GM23338 (cell line): ENCODE measurements around the gene PCSK5. TPM values are rescaled to one million over a fixed set of nuclear protein-coding genes. Genes with fewer than 3 reads are reported as not detected.

Experiments used
- ATAC-seq: fragments of 200-7000 bp; cut with Tn5 transposase; 3 replicates; pipeline ENCODE4 v1.9.1; 2020
- DNase-seq: peaks from one replicate; pipeline ENCODE4 v3.0.0-alpha.2; 2015; ENCODE audit warnings: low spot score
- H2AFZ ChIP-seq: fragments of 200-600 bp; sonication (generic); 2 replicates; pipeline ENCODE4 v1.8.0; 2016; ENCODE audit warnings: antibody characterized with exemption, mild to moderate bottlenecking, moderate library complexity
- H3F3A ChIP-seq: fragments of 200-600 bp; sonication (generic); replicated peaks from 2 replicates; pipeline ENCODE4 v1.8.0; 2017; ENCODE audit warnings: antibody characterized with exemption, mixed run types, low read depth
- H3K27ac ChIP-seq: fragments of 200-600 bp; sonication (generic); 2 replicates; pipeline ENCODE4 v1.6.1; 2016; ENCODE audit warnings: low read depth
- H3K27me3 ChIP-seq: fragments of 200-600 bp; sonication (generic); 2 replicates; pipeline ENCODE4 v1.8.0; 2016; ENCODE audit warnings: mild to moderate bottlenecking, mixed run types, moderate library complexity; ENCODE audit not compliant: insufficient read depth
- H3K36me3 ChIP-seq: fragments of 200-600 bp; sonication (generic); 2 replicates; pipeline ENCODE4 v1.8.0; 2016; ENCODE audit warnings: mild to moderate bottlenecking; ENCODE audit not compliant: insufficient read depth
- H3K4me1 ChIP-seq: fragments of 200-600 bp; sonication (generic); 2 replicates; pipeline ENCODE4 v1.8.0; 2016; ENCODE audit warnings: mild to moderate bottlenecking, moderate library complexity; ENCODE audit not compliant: insufficient read depth
- H3K4me2 ChIP-seq: fragments of 200-600 bp; sonication (generic); 2 replicates; pipeline ENCODE4 v1.7.1; 2017; ENCODE audit warnings: mixed run types
- H3K4me3 ChIP-seq: fragments of 200-600 bp; sonication (generic); 2 replicates; pipeline ENCODE4 v1.6.1; 2016; ENCODE audit warnings: mixed run types
- H3K79me2 ChIP-seq: fragments of 200-600 bp; sonication (generic); replicated peaks from 2 replicates; pipeline ENCODE4 v1.8.0; 2017; ENCODE audit warnings: mild to moderate bottlenecking; ENCODE audit not compliant: insufficient read depth
- H3K9me2 ChIP-seq: fragments of 200-600 bp; sonication (generic); 2 replicates; pipeline ENCODE4 v1.8.0; 2017; ENCODE audit not compliant: insufficient read depth
- H4K20me1 ChIP-seq: fragments of 200-600 bp; sonication (generic); replicated peaks from 2 replicates; pipeline ENCODE4 v1.8.0; 2017; ENCODE audit warnings: mild to moderate bottlenecking; ENCODE audit not compliant: insufficient read depth
- H3K27ac Mint-ChIP-seq: 2 replicates; pipeline ENCODE4 v1.8.0; 2020; ENCODE audit warnings: inconsistent platforms, mild to moderate bottlenecking, moderate library complexity, mixed read lengths
- H3K27me3 Mint-ChIP-seq: 3 replicates; pipeline ENCODE4 v1.8.0; 2022; ENCODE audit warnings: low read depth, mild to moderate bottlenecking, moderate library complexity, mixed read lengths, inconsistent platforms; ENCODE audit not compliant: insufficient read depth, poor library complexity
- H3K36me3 Mint-ChIP-seq: 3 replicates; pipeline ENCODE4 v1.8.0; 2021; ENCODE audit warnings: low read depth, mild to moderate bottlenecking, inconsistent platforms, moderate library complexity, mixed read lengths
- H3K4me1 Mint-ChIP-seq: 3 replicates; pipeline ENCODE4 v1.8.0; 2020; ENCODE audit warnings: mild to moderate bottlenecking, inconsistent platforms, mixed read lengths
- H3K4me3 Mint-ChIP-seq: 3 replicates; pipeline ENCODE4 v1.8.0; 2021; ENCODE audit warnings: moderate library complexity, mild to moderate bottlenecking, inconsistent platforms, mixed read lengths
- H3K9me3 Mint-ChIP-seq: 3 replicates; pipeline ENCODE4 v1.8.0; 2020; ENCODE audit warnings: moderate library complexity, mild to moderate bottlenecking, inconsistent platforms, mixed read lengths
- EZH2 ChIP-seq: fragments of 200-600 bp; sonication (generic); IDR thresholded peaks from one replicate; pipeline ENCODE4 v1.8.0; 2017; ENCODE audit warnings: antibody characterized with exemption, mild to moderate bottlenecking, low read depth; ENCODE audit not compliant: unreplicated experiment
- EZH2phosphoT487 ChIP-seq: fragments of 200-600 bp; sonication (generic); IDR thresholded peaks from one replicate; pipeline ENCODE4 v1.8.1; 2018; ENCODE audit warnings: antibody characterized with exemption; ENCODE audit not compliant: unreplicated experiment
- NANOG ChIP-seq: IDR thresholded peaks from 2 replicates; pipeline ENCODE4 v1.6.1; 2016; ENCODE audit warnings: antibody characterized with exemption, borderline replicate concordance
- POLR2AphosphoS5 ChIP-seq: IDR thresholded peaks from 2 replicates; pipeline ENCODE4 v1.6.1; 2016; ENCODE audit warnings: antibody characterized with exemption, low read depth
- STAT1 ChIP-seq: IDR thresholded peaks from one replicate; pipeline ENCODE4 v1.6.1; 2016; ENCODE audit warnings: antibody characterized with exemption; ENCODE audit not compliant: unreplicated experiment
- ZNF114 ChIP-seq: fragments of 250-450 bp; sonication (Bioruptor Pico); IDR thresholded peaks from 2 replicates; pipeline ENCODE4 v1.5.0; 2020; ENCODE audit warnings: mild to moderate bottlenecking, moderate library complexity
- polyA plus RNA-seq: library from polyadenylated mRNA; unstranded; fragments of >200 nt; fragmentation: Nextera tagmentation; extraction: Ambion mirVana; gene quantifications from 2 replicates; pipeline ENCODE4 v1.2.1, GENCODE V29; 2016
- total RNA-seq: library from RNA; depleted of rRNA; stranded (reverse); fragments of >200 nt; shearing (Covaris generic); gene quantifications from 2 replicates; pipeline ENCODE4 v1.2.3, GENCODE V29; 2014
- TF ChIP-seq, protein P1 (sequence below): IDR thresholded peaks from one replicate; pipeline ENCODE4 v1.6.1; 2018; ENCODE audit warnings: antibody characterized with exemption; ENCODE audit not compliant: unreplicated experiment
- TF ChIP-seq, protein P2 (sequence below), 2 experiments: fragments of 200-600 bp in 1 of 2; sonication (generic) in 1 of 2; conservative IDR thresholded peaks; 2 replicates each; pipeline versions ENCODE4 v1.5.1 to v1.6.1; 2016 to 2017; ENCODE audit warnings: antibody characterized with exemption in 2 of 2, low read depth in 2 of 2, mild to moderate bottlenecking in 2 of 2, moderate library complexity in 1 of 2
- TF ChIP-seq, protein P3 (sequence below): IDR thresholded peaks from 2 replicates; pipeline ENCODE4 v1.6.1; 2016; ENCODE audit warnings: antibody characterized with exemption
- TF ChIP-seq, protein P4 (sequence below): fragments of 250-450 bp; sonication (Bioruptor Pico); IDR thresholded peaks from 2 replicates; pipeline ENCODE4 v1.5.0; 2020; ENCODE audit warnings: mild to moderate bottlenecking, moderate library complexity

PCSK5 gene
- total and polyA plus RNA-seq, 2 experiments from 2014 or later, result 12.3 to 34.8 TPM

DNA sequence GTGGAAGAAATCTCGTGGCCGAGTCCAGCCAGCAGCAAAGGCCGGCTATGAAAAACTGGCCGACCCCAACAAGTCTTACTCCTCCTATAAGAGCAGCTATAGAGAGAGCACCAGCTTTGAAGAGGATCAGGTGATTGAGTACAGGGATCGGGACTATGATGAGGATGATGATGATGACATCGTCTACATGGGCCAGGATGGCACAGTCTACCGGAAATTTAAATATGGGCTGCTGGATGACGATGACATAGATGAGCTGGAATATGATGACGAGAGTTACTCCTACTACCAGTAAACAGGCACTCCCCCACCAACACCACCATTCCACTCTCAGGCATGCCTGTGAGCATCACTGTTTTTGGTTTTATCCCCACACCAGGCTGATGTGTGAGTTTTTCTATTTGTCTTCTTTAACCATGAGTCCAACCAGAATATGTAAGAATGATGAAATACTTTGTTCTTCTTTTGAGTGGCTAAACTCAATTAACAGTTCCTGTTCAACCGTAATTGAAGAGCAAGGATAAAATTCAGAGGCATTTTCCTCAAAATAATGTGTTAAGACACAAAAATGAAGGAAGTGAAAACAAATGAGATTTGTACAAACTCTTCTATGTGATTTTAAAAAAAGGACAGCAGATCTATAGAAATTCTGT is 468.3 kb downstream of the PCSK5 start:
- no peak for ATAC-seq
- H3K27ac ChIP-seq, result no peak overlapping the region
- no peak overlapping the region for H3K4me3 Mint-ChIP-seq
- no peak overlapping the region for H3K27ac Mint-ChIP-seq
- no peak overlapping the region for H2AFZ ChIP-seq
- no peaks in the 10 kb centered on the region for H3K9me2 ChIP-seq
- no peaks in the 10 kb centered on the region; the same call in 2 of the 3 replicates for H3K4me1 Mint-ChIP-seq
- H3F3A ChIP-seq, result no peaks in the 10 kb centered on the region
- H3K4me2 ChIP-seq, result no peak overlapping the region
- DNase-seq, result no peak
- TF ChIP-seq EZH2phosphoT487, result no peak
- TF ChIP-seq, protein P1, sequence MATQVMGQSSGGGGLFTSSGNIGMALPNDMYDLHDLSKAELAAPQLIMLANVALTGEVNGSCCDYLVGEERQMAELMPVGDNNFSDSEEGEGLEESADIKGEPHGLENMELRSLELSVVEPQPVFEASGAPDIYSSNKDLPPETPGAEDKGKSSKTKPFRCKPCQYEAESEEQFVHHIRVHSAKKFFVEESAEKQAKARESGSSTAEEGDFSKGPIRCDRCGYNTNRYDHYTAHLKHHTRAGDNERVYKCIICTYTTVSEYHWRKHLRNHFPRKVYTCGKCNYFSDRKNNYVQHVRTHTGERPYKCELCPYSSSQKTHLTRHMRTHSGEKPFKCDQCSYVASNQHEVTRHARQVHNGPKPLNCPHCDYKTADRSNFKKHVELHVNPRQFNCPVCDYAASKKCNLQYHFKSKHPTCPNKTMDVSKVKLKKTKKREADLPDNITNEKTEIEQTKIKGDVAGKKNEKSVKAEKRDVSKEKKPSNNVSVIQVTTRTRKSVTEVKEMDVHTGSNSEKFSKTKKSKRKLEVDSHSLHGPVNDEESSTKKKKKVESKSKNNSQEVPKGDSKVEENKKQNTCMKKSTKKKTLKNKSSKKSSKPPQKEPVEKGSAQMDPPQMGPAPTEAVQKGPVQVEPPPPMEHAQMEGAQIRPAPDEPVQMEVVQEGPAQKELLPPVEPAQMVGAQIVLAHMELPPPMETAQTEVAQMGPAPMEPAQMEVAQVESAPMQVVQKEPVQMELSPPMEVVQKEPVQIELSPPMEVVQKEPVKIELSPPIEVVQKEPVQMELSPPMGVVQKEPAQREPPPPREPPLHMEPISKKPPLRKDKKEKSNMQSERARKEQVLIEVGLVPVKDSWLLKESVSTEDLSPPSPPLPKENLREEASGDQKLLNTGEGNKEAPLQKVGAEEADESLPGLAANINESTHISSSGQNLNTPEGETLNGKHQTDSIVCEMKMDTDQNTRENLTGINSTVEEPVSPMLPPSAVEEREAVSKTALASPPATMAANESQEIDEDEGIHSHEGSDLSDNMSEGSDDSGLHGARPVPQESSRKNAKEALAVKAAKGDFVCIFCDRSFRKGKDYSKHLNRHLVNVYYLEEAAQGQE, result no peak
- TF ChIP-seq NANOG, result no peak
- TF ChIP-seq POLR2AphosphoS5, result no peak
- no peak for TF ChIP-seq ZNF114
- TF ChIP-seq, protein P2, sequence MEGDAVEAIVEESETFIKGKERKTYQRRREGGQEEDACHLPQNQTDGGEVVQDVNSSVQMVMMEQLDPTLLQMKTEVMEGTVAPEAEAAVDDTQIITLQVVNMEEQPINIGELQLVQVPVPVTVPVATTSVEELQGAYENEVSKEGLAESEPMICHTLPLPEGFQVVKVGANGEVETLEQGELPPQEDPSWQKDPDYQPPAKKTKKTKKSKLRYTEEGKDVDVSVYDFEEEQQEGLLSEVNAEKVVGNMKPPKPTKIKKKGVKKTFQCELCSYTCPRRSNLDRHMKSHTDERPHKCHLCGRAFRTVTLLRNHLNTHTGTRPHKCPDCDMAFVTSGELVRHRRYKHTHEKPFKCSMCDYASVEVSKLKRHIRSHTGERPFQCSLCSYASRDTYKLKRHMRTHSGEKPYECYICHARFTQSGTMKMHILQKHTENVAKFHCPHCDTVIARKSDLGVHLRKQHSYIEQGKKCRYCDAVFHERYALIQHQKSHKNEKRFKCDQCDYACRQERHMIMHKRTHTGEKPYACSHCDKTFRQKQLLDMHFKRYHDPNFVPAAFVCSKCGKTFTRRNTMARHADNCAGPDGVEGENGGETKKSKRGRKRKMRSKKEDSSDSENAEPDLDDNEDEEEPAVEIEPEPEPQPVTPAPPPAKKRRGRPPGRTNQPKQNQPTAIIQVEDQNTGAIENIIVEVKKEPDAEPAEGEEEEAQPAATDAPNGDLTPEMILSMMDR (conservative IDR thresholded peaks at IDR 0.05; ENCODE audit: low read depth in 2 of 2), result no peak
- TF ChIP-seq EZH2, result no peak
- no peak for TF ChIP-seq STAT1
- TF ChIP-seq, protein P3, sequence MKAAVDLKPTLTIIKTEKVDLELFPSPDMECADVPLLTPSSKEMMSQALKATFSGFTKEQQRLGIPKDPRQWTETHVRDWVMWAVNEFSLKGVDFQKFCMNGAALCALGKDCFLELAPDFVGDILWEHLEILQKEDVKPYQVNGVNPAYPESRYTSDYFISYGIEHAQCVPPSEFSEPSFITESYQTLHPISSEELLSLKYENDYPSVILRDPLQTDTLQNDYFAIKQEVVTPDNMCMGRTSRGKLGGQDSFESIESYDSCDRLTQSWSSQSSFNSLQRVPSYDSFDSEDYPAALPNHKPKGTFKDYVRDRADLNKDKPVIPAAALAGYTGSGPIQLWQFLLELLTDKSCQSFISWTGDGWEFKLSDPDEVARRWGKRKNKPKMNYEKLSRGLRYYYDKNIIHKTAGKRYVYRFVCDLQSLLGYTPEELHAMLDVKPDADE, result no peak
- TF ChIP-seq, protein P4, sequence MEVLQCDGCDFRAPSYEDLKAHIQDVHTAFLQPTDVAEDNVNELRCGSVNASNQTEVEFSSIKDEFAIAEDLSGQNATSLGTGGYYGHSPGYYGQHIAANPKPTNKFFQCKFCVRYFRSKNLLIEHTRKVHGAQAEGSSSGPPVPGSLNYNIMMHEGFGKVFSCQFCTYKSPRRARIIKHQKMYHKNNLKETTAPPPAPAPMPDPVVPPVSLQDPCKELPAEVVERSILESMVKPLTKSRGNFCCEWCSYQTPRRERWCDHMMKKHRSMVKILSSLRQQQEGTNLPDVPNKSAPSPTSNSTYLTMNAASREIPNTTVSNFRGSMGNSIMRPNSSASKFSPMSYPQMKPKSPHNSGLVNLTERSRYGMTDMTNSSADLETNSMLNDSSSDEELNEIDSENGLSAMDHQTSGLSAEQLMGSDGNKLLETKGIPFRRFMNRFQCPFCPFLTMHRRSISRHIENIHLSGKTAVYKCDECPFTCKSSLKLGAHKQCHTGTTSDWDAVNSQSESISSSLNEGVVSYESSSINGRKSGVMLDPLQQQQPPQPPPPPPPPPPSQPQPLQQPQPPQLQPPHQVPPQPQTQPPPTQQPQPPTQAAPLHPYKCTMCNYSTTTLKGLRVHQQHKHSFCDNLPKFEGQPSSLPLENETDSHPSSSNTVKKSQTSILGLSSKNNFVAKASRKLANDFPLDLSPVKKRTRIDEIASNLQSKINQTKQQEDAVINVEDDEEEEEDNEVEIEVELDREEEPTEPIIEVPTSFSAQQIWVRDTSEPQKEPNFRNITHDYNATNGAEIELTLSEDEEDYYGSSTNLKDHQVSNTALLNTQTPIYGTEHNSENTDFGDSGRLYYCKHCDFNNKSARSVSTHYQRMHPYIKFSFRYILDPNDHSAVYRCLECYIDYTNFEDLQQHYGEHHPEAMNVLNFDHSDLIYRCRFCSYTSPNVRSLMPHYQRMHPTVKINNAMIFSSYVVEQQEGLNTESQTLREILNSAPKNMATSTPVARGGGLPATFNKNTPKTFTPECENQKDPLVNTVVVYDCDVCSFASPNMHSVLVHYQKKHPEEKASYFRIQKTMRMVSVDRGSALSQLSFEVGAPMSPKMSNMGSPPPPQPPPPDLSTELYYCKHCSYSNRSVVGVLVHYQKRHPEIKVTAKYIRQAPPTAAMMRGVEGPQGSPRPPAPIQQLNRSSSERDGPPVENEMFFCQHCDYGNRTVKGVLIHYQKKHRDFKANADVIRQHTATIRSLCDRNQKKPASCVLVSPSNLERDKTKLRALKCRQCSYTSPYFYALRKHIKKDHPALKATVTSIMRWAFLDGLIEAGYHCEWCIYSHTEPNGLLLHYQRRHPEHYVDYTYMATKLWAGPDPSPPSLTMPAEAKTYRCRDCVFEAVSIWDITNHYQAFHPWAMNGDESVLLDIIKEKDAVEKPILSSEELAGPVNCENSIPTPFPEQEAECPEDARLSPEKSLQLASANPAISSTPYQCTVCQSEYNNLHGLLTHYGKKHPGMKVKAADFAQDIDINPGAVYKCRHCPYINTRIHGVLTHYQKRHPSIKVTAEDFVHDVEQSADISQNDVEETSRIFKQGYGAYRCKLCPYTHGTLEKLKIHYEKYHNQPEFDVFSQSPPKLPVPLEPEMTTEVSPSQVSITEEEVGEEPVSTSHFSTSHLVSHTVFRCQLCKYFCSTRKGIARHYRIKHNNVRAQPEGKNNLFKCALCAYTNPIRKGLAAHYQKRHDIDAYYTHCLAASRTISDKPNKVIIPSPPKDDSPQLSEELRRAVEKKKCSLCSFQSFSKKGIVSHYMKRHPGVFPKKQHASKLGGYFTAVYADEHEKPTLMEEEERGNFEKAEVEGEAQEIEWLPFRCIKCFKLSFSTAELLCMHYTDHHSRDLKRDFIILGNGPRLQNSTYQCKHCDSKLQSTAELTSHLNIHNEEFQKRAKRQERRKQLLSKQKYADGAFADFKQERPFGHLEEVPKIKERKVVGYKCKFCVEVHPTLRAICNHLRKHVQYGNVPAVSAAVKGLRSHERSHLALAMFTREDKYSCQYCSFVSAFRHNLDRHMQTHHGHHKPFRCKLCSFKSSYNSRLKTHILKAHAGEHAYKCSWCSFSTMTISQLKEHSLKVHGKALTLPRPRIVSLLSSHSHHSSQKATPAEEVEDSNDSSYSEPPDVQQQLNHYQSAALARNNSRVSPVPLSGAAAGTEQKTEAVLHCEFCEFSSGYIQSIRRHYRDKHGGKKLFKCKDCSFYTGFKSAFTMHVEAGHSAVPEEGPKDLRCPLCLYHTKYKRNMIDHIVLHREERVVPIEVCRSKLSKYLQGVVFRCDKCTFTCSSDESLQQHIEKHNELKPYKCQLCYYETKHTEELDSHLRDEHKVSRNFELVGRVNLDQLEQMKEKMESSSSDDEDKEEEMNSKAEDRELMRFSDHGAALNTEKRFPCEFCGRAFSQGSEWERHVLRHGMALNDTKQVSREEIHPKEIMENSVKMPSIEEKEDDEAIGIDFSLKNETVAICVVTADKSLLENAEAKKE (CRISPR knock-in tag), result no peak
- H3K79me2 ChIP-seq, result no peaks in the 10 kb centered on the region
- H3K27me3 ChIP-seq, result no peaks in the 10 kb centered on the region
- H3K4me3 ChIP-seq, result no peak overlapping the region
- H3K4me1 ChIP-seq, result no peaks in the 10 kb centered on the region
- peaks cover 3% of the 10 kb centered on the region for H3K27me3 Mint-ChIP-seq
- H4K20me1 ChIP-seq, result no peaks in the 10 kb centered on the region
- 0 out of 3 replicates have a peak, but pooled peaks cover 2% of the 10 kb centered on the region for H3K9me3 Mint-ChIP-seq
- H3K36me3 ChIP-seq, result no peaks in the 10 kb centered on the region
- no peaks in the 10 kb centered on the region for H3K36me3 Mint-ChIP-seq
